ENCODE measurements around the gene DHX38.

Gene DHX38

DNA sequence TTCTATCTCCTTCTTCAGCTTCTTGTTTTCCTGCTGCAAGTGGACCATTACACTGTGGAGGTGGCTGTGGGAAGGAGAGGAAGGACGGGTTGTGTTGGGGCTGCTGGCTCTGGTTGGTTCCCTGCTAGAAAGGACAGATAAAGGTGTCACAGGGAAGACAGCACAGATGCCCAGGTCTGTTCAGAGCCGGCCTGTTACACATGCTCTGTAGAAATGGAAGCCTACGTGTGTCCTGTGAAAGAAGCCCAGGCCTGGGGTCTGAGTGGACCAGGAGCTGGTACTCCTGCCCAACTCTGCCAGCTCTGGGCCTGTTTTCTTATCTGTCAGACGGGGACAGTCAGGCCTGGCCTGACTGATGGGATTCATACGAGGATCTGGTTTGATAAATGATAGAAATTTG is 26.4 kb downstream of the DHX38 start:
- 100% methylated on average over 4 of the region's 5 CpGs for WGBS (ENCODE audit: insufficient coverage)
- CTCF ChIA-PET: interaction anchor here (3.0 kb wide), 1 partner anchor 9 kb away, joined by 14 read pairs; no protein-coding TSS in a partner anchor
- DNase-seq: no peak
- Histone ChIP-seq H3K4me3 (ENCODE audit: control insufficient read depth in 1 of 7, extremely low read depth in 1 of 7, insufficient read depth in 4 of 7, low read depth in 2 of 7, low read length in 6 of 7) (no peak overlapping the region), H3K4me1 (ENCODE audit: control extremely low read depth in 1 of 4, control insufficient read depth in 4 of 4, insufficient read depth in 4 of 4, low read length in 3 of 4) (peaks cover 0 to 6% (median 2%) of the 10 kb centered on the region in 4 experiments), H3K27ac (ENCODE audit: insufficient read depth in 1 of 2, low read depth in 1 of 2, low read length in 2 of 2, poor library complexity in 1 of 2, severe bottlenecking in 2 of 2) (no peak overlapping the region), H3K27me3 (replicated peaks in 2 of 5; ENCODE audit: control insufficient read depth in 4 of 5, insufficient read depth in 5 of 5, low read length in 4 of 5) (no peaks in the 10 kb centered on the region), H3K36me3 (ENCODE audit: control insufficient read depth in 4 of 4, insufficient read depth in 4 of 4, low read length in 3 of 4) (peaks cover 0 to 2% (median 0%) of the 10 kb centered on the region in 4 experiments), H3K9me3 (ENCODE audit: control extremely low read depth in 1 of 5, control insufficient read depth in 4 of 5, insufficient read depth in 2 of 5, low read depth in 1 of 5, low read length in 4 of 5) (no peaks in the 10 kb centered on the region)
- POLR2A ChIA-PET: no interaction called here

DNA sequence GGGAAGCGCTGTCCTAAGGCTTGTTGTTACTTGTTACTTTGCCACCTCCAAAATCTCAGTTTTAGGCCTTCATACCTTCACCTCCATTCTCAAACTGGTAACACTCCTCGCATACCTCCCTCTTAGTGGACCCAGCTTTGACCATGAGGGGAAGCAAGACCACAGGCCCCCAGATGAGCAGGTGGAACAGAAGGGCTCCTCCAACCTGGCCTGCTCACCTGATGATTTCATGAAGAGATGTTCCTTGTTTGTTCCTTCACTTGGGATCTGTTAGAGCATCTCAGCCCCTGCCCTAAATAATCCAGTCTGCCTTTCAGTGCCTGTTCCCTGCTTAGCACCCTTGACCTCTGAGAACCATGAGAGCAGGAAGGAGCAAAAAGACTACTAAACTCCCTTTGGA is 28.7 kb downstream of the DHX38 start:
- no peaks in the 10 kb centered on the region for H3K9me3 ChIP-seq (ENCODE audit: control extremely low read depth in 1 of 5, control insufficient read depth in 4 of 5, insufficient read depth in 2 of 5, low read depth in 1 of 5, low read length in 4 of 5)
- no peak overlapping the region for H3K4me3 ChIP-seq (ENCODE audit: control insufficient read depth in 1 of 7, extremely low read depth in 1 of 7, insufficient read depth in 4 of 7, low read depth in 2 of 7, low read length in 6 of 7)
- no peak overlapping the region for H3K27ac ChIP-seq (ENCODE audit: insufficient read depth in 1 of 2, low read depth in 1 of 2, low read length in 2 of 2, poor library complexity in 1 of 2, severe bottlenecking in 2 of 2)
- no peaks in the 10 kb centered on the region for H3K27me3 ChIP-seq (replicated peaks in 2 of 5; ENCODE audit: control insufficient read depth in 4 of 5, insufficient read depth in 5 of 5, low read length in 4 of 5)
- peaks cover 0 to 2% (median 0%) of the 10 kb centered on the region in 4 experiments for H3K36me3 ChIP-seq (ENCODE audit: control insufficient read depth in 4 of 4, insufficient read depth in 4 of 4, low read length in 3 of 4)
- WGBS (ENCODE audit: insufficient coverage): no CpG with 5 or more reads among the region's 2 CpGs
- peaks cover 0 to 15% (median 2%) of the 10 kb centered on the region in 4 experiments for H3K4me1 ChIP-seq (ENCODE audit: control extremely low read depth in 1 of 4, control insufficient read depth in 4 of 4, insufficient read depth in 4 of 4, low read length in 3 of 4)
- CTCF ChIA-PET: interaction anchor here (0.7 kb wide), 1 partner anchor 345 kb away, joined by 4 read pairs; no protein-coding TSS in a partner anchor
- DNase-seq: no peak
- POLR2A ChIA-PET: no interaction called here

DNA sequence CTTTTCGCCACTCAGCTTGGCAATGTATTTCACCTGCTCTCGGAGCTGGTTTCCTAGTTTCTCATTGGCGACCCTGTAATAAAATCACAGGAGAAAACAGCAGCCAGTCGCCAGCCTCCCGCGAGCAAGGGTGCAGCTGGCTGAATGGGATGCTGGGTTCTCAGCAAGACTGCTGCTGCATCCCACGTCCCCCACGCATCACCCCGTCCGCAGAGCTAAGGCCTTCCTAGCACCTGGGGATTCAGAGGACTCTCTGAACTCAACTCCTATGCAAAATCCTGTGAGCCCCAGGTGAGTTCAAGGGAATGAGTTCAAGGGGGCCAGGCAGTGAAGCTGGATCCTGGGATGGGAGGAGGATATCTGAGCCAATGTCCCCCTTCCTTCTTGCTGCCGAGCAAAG is 29.3 kb downstream of the DHX38 start:
- Histone ChIP-seq H3K27ac (ENCODE audit: insufficient read depth in 1 of 2, low read depth in 1 of 2, low read length in 2 of 2, poor library complexity in 1 of 2, severe bottlenecking in 2 of 2) (no peak overlapping the region), H3K4me1 (ENCODE audit: control extremely low read depth in 1 of 4, control insufficient read depth in 4 of 4, insufficient read depth in 4 of 4, low read length in 3 of 4) (peaks cover 0 to 15% (median 2%) of the 10 kb centered on the region in 4 experiments), H3K27me3 (replicated peaks in 2 of 5; ENCODE audit: control insufficient read depth in 4 of 5, insufficient read depth in 5 of 5, low read length in 4 of 5) (no peaks in the 10 kb centered on the region), H3K4me3 (ENCODE audit: control insufficient read depth in 1 of 7, extremely low read depth in 1 of 7, insufficient read depth in 4 of 7, low read depth in 2 of 7, low read length in 6 of 7) (no peak overlapping the region), H3K9me3 (ENCODE audit: control extremely low read depth in 1 of 5, control insufficient read depth in 4 of 5, insufficient read depth in 2 of 5, low read depth in 1 of 5, low read length in 4 of 5) (no peaks in the 10 kb centered on the region), H3K36me3 (ENCODE audit: control insufficient read depth in 4 of 4, insufficient read depth in 4 of 4, low read length in 3 of 4) (peaks cover 0 to 2% (median 0%) of the 10 kb centered on the region in 4 experiments)
- ChIA-PET POLR2A (no interaction called here), CTCF (interaction anchor here (2.6 kb wide), 1 partner anchor 1755 kb away, joined by 10 read pairs; no protein-coding TSS in a partner anchor)
- no peak for DNase-seq
- 91% methylated on average over 10 of the region's 11 CpGs for WGBS (ENCODE audit: insufficient coverage)

- H3K27ac ChIP-seq (ENCODE audit: insufficient read depth in 1 of 2, low read depth in 1 of 2, low read length in 2 of 2, poor library complexity in 1 of 2, severe bottlenecking in 2 of 2): no peak overlapping the region
- DNase-seq: no peak
- WGBS (ENCODE audit: insufficient coverage): 92% methylated on average over 7 of the region's 8 CpGs
These were observed 29.8 kb downstream of the DHX38 start for GRCh38 chr16:72123426-72123825.

GRCh38 chr16:72124148-72124547 is 30.5 kb downstream of the DHX38 start:
- ChIA-PET POLR2A (no interaction called here), CTCF (interaction anchor here (0.6 to 2.9 kb wide), 10 partner anchors 8 to 1754 kb away, joined by 3 to 20 read pairs (median 4); no protein-coding TSS in a partner anchor)
- Histone ChIP-seq H3K27me3 (replicated peaks in 2 of 5; ENCODE audit: control insufficient read depth in 4 of 5, insufficient read depth in 5 of 5, low read length in 4 of 5) (no peaks in the 10 kb centered on the region), H3K4me1 (ENCODE audit: control extremely low read depth in 1 of 4, control insufficient read depth in 4 of 4, insufficient read depth in 4 of 4, low read length in 3 of 4) (peaks cover 0 to 15% (median 2%) of the 10 kb centered on the region in 4 experiments), H3K27ac (ENCODE audit: insufficient read depth in 1 of 2, low read depth in 1 of 2, low read length in 2 of 2, poor library complexity in 1 of 2, severe bottlenecking in 2 of 2) (no peak overlapping the region), H3K4me3 (ENCODE audit: control insufficient read depth in 1 of 7, extremely low read depth in 1 of 7, insufficient read depth in 4 of 7, low read depth in 2 of 7, low read length in 6 of 7) (no peak overlapping the region), H3K9me3 (ENCODE audit: control extremely low read depth in 1 of 5, control insufficient read depth in 4 of 5, insufficient read depth in 2 of 5, low read depth in 1 of 5, low read length in 4 of 5) (no peaks in the 10 kb centered on the region), H3K36me3 (ENCODE audit: control insufficient read depth in 4 of 4, insufficient read depth in 4 of 4, low read length in 3 of 4) (peaks cover 0 to 2% (median under 1%) of the 10 kb centered on the region in 4 experiments)
- whole genome bisulfite sequencing (ENCODE audit: insufficient coverage): 100% methylated on average over 3 of the region's 3 CpGs
- DNase-seq: no peak

More at GRCh38 chr16:72123426-72123825, 29.8 kb downstream of the DHX38 start:
- peaks cover 0 to 15% (median 2%) of the 10 kb centered on the region in 4 experiments for H3K4me1 ChIP-seq (ENCODE audit: control extremely low read depth in 1 of 4, control insufficient read depth in 4 of 4, insufficient read depth in 4 of 4, low read length in 3 of 4)
- CTCF ChIA-PET: interaction anchor here (2.6 to 2.9 kb wide), 2 partner anchors 343 to 1755 kb away, joined by 10 to 20 read pairs; no protein-coding TSS in a partner anchor
- H3K27me3 ChIP-seq (replicated peaks in 2 of 5; ENCODE audit: control insufficient read depth in 4 of 5, insufficient read depth in 5 of 5, low read length in 4 of 5): no peaks in the 10 kb centered on the region
- POLR2A ChIA-PET: no interaction called here
- no peaks in the 10 kb centered on the region for H3K9me3 ChIP-seq (ENCODE audit: control extremely low read depth in 1 of 5, control insufficient read depth in 4 of 5, insufficient read depth in 2 of 5, low read depth in 1 of 5, low read length in 4 of 5)
- no peak overlapping the region for H3K4me3 ChIP-seq (ENCODE audit: control insufficient read depth in 1 of 7, extremely low read depth in 1 of 7, insufficient read depth in 4 of 7, low read depth in 2 of 7, low read length in 6 of 7)
- peaks cover 0 to 2% (median under 1%) of the 10 kb centered on the region in 4 experiments for H3K36me3 ChIP-seq (ENCODE audit: control insufficient read depth in 4 of 4, insufficient read depth in 4 of 4, low read length in 3 of 4)

DNA sequence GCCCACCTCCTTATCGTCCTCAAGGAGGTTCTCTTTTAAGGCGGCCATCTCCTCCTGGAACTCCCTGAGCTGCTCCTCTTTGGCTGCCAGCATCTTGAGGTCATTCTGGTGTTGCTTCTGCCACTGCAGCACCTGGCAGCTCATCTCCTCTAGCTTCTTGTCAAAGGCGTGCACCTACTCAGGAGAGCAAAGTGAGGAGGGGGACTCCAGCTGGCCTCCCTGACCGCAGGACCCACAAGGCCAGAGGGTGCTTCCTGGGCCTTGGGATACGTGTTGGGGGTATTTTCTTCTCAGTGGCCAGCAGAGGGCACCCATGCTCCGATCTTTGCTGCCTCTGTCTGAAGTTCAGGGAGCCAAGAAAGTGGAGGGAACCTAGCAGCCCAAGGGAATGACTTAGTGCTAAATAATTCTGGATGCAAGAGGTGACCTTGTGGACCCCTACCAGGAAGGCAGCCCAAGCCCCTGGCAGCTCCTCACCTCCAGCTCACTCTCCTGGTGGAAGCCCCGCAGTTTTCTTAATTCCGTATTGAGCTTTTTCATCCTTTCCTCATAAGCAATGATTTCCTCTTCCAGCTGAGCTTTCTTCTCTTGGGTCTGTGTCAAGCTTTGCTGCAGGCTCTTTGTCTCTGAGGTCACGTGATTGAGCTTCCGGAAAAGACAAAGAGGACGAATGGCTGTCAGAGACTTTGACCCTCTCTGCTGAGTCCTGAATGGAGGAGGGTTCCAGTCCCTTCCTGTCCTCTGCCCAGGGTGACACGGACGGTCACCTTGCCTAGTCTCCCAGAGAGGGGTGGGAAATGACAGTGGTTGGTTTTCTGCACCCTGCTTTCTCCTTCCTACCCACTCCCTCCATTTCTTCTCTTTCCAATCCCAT is 31.4 kb downstream of the DHX38 start:
- peaks cover 0 to 15% (median 2%) of the 10 kb centered on the region in 4 experiments for H3K4me1 ChIP-seq (ENCODE audit: control extremely low read depth in 1 of 4, control insufficient read depth in 4 of 4, insufficient read depth in 4 of 4, low read length in 3 of 4)
- CTCF ChIA-PET: interaction anchor here (0.6 to 2.9 kb wide), 15 partner anchors 9 to 1981 kb away, joined by 3 to 20 read pairs (median 3); no protein-coding TSS in a partner anchor
- DNase-seq: peak; percentile 56 to 80 (median 68)
- H3K36me3 ChIP-seq (ENCODE audit: control insufficient read depth in 4 of 4, insufficient read depth in 4 of 4, low read length in 3 of 4): peaks cover 0 to 2% (median 0%) of the 10 kb centered on the region in 4 experiments
- no peaks in the 10 kb centered on the region for H3K9me3 ChIP-seq (ENCODE audit: control extremely low read depth in 1 of 5, control insufficient read depth in 4 of 5, insufficient read depth in 2 of 5, low read depth in 1 of 5, low read length in 4 of 5)
- H3K27me3 ChIP-seq (replicated peaks in 2 of 5; ENCODE audit: control insufficient read depth in 4 of 5, insufficient read depth in 5 of 5, low read length in 4 of 5): no peaks in the 10 kb centered on the region
- no peak overlapping the region for H3K27ac ChIP-seq (ENCODE audit: insufficient read depth in 1 of 2, low read depth in 1 of 2, low read length in 2 of 2, poor library complexity in 1 of 2, severe bottlenecking in 2 of 2)
- POLR2A ChIA-PET: no interaction called here
- 69% methylated on average over 8 of the region's 13 CpGs for WGBS (ENCODE audit: insufficient coverage)
- H3K4me3 ChIP-seq (ENCODE audit: control insufficient read depth in 1 of 7, extremely low read depth in 1 of 7, insufficient read depth in 4 of 7, low read depth in 2 of 7, low read length in 6 of 7): no peak overlapping the region
